Measurements from ENCODE around the gene PTGER1.
"Not testable (repeated sequence)": the region's sequence is repeated elsewhere in the genome, so short reads cannot be mapped to it uniquely, and the experiment has no call there.

Gene PTGER1, protein sequence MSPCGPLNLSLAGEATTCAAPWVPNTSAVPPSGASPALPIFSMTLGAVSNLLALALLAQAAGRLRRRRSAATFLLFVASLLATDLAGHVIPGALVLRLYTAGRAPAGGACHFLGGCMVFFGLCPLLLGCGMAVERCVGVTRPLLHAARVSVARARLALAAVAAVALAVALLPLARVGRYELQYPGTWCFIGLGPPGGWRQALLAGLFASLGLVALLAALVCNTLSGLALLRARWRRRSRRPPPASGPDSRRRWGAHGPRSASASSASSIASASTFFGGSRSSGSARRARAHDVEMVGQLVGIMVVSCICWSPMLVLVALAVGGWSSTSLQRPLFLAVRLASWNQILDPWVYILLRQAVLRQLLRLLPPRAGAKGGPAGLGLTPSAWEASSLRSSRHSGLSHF

DNA sequence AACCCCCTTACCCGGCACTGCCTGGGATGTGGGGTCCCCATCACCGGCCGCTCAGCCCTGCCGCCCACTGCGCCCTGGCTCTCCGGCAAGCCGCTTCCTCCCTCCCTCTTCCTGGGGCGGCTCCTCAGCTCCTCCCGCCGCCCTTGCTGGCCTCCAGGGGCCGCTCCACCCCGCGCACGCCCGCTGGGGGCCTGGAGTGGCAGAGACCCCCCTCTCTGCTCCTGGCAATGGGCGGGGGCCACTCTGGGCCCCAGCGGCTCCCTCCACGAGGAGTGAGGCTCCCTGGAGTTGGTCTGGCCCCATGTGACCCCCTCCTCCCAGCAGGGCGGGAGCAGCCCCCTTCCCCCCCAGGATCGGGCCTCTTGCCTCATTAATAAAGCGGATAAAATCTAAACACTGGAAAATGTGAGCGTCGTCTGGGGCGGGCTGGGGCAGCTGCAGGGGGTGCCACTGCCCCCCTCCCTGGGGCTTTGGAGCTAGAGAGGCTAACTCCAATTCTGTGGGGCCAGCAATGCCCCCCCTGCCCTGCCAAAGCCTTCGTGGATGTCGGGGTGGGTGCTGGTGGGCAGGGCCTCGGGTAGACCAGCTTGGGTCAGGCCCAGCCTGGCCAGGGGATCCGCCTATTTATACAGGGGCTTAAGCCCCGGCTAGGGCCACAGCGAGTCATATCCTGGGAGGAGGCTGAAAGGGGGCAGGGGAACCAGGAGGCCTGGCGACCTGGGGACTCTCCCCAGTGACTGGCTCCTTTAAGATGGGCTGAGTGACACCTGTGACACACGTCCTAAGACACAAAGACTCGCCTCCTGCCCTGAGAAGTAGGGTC lies at the start of gene PTGER1:
Gene PTGER1 (minus strand): TSS at position 104 of the 823 bp plus-strand sequence. CDS start 1,034 bp downstream, outside the sequence.
- DNase-seq (ENCODE audit: low spot score): no peak

DNA sequence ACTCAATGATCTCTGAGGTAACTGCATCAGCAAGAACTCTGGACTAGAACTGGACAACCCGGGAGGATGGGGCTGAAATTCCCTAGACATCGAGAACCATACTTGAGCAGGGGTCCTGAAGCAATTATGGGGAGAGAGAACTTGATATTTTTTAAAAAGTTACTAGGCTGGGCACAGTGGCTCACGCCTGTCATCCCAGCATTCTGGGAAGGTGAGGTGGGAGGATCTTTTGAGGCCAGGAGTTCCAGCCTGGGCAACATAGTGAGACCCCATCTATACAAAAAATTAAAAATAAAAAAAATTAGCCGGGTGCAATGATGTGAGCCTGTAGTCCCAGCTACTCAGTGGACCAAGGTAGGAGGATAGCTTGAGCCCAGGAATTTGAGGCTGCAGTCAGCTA lies 45.4 kb upstream of the PTGER1 start:
- no peak for DNase-seq (ENCODE audit: low spot score)

DNA sequence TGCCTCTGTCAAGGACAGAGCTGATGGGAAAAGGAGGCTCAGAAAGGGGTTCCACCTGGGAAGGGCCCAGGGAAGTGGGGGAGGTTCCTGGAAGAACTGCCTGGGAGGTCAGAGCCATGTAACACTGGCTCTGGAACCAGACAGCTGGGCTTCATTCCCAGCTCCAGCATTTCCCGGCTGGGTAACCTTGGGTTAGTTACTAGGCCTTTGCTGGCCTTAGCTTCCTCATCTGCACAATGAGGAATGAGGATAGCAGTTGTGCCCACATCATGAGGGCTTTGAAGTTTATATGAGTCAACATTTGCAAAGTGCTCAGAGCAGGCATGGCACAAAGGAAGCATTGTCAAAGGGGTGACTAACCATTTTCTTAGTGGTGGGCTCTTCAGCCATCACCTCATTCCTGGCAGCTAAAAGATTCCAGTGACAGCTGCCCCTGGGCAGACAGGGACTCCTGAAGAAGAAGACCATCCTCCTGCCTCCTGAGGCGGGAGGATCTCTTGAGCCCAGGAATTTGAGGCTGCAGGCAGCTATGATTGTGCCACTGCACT lies 44.8 kb upstream of the PTGER1 start:
- DNase-seq (ENCODE audit: low spot score): no peak

DNA sequence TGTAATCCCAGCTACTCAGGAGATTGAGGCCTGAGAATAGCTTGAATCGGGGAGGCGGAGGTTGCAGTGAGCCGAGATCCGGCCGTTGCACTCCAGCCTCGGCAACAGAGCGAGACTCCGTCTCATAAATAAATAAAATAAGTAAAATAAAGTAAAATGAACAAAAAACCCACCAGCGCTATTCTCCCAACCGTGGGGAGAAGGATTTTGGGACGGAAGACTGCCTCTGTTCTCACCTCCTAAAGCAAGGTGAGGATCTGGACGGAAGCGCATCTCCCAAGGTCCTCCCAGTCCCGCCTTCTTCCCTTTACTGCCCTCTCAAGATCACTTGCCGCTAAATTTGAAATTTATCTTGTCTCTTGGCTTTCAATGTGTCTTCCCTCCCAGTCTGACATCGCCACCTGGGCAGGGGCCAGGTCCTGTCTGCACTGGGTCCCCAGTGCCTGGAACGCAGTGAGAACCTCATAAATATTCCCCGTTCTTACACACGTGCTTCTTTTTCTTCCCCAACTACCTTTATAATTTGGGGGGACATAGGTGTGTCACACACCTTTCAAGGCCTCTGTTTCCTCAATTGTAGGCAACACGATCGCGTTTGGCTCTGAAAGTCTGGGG lies 44.2 kb upstream of the PTGER1 start:
- no peak for DNase-seq (ENCODE audit: low spot score)

DNA sequence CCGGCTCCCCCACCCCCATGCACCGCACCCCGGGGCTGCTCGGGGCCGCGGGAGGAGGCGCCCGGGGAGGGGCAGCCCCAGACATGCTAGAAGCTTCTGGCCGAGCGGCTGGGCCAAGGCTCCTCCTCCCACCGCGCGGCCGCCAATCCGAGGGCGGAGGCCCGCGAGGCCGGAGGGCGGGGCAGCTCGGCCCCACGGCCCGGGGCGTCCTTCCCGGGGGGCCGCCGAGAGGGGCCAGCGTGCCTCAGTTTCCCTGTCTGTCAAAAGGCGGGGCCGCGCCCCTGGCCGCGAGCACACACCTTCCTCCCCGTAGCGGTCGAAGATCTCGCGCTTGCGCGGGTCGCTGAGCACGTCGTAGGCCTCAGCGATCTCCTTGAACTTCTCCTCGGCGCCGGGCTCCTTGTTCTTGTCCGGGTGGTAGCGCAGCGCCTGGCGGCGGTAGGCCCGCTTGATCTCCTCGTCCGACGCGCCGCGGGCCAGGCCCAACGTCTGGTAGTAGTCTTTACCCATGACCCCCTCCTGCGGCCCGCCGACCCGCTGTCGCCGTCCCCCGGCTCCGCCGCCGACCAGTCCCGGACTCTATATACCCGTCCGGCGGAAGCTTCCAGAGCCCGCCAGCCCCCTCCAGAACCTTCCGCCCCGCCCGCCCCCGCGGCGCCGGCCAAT lies 42.8 kb upstream of the PTGER1 start, which contains the start of gene DNAJB1:
Gene DNAJB1 (minus strand): TSS at position 558 of the 666 bp plus-strand sequence. CDS start 48 bp downstream, at position 510.
- DNase-seq (ENCODE audit: low spot score): peak; percentile 91

DNA sequence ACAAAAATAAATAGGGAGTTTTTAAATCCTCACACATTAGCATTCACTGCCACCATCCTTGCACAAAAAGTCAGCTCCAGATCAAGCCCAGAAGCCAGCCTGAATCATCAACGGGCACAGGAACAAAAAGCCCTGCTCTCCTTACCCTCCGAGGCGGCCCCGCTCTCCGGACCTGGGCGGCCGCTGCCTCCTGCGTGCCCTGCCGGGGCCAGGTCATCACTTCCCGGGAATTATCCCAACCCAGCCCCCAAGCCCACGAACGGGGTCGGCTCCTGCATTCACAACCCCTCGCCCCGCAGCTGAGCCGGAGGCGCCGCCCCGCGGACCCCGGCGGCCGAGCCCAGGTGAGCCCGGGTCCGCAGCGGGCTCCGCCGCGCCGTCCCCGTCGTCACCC lies 42.3 kb upstream of the PTGER1 start:
- no peak for DNase-seq (ENCODE audit: low spot score)

DNA sequence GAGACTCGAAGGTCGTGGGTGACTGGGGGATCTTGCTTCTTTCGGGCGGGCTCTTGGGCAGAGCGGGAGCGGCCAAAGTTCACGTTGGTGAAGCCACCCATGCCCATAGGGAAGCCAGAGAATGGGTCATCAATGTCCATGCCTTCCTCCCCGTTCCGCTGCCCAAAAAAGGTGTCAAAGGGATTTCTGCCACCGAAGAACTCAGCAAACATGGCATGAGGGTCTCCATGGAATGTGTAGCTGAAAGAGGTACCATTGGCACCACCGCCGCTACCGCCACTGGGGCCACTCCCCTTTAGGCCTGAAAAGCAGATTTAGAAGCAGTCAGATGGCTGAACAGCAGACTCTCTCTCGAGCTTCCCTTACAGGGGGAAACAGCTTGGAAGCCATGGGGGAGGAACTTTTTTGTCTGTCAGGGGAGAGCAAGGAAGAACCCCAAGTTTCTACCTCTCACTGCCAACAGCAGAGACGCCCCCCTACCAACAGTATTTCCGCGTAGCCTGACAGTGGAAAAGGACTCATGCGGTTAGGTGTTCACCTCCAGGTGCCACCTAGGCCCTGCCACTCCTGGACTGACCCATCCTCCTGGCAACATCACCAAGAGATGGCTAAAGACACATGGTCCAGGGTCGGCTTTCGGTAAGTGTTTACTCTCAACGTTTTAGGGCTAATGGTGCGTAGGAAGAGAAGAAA lies 41.7 kb upstream of the PTGER1 start:
- DNase-seq (ENCODE audit: low spot score): peak; percentile 56

DNA sequence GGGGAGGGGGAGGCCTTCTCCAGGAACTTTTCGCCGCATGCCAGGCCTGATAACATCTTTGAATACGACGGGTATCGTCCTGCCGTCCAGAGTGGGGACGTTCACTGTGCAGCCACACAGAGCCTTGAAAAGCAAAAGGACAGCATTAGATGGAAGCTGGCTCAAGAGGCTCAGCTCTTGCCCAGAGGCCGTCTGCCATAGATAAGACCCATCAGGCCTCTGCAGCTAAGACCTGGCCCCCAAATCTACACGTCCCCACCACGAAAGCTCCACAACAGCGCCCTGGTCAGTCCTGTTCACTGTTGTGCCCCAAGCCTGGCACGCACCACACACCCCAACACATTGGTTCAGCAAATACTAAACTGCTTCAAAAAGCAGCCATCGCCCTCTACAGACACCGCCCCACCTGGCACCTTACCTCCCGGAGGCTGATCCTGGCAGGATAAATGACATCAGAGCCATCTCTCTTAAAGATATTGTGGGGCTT lies 40.9 kb upstream of the PTGER1 start:
- DNase-seq (ENCODE audit: low spot score): peak; percentile 38

DNA sequence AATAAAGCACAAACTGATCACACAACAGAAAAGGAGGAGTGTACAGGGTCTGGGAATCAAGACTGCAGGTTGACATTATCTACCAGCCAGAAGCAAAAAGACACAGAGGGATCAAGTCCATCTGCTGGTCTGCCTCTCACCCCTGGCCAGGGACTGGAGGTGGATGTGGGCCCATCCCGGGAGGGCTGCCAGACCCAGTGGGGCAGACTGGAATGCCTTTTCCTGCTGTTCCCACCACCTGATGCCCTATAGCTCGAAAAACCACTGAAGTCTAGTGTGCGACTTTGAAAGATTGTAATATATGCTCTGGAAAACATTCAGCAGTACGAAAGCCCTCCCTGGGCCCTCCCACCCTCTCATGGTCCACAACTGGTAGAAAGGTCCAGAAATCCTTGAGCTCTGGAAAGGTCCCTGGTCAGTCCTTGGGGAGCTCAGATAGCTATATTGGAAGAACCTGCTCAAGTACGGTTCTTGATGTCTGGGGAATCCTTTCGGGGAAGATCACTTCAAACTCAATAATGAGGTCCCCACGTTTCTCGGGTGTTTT lies 40.4 kb upstream of the PTGER1 start:
- no peak for DNase-seq (ENCODE audit: low spot score)

DNA sequence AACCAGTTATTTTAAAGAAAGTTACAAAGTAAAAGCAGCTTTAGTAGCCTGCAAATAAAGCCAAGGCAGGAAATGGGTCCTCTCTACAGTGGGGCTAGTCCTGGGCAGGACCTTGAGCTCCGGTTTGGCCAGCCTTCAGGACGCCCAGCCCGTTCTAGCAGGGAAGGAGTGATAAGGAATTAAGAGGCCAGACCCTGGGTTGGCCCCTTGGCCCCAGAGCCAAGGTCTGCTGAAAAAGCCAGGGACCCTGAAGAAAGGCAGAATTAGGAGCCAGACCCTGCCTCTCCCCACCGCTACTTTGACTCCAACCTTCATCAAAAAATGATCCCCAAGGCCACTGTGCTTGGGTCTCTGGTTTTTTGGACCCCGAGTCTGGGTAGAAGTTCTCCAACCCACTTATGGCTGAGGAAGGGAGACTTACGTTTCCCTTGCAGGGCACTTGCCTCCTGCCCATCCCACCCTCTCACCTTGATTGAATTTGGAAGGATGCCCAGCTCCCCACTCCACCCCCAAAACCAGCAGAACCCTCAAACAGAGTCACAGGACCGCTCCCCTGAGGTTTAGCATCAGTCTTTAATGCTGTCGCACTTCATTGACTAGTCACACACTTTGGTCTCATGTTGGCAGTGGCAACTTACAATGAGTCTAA lies 39.2 kb upstream of the PTGER1 start:
- DNase-seq (ENCODE audit: low spot score): no peak

DNA sequence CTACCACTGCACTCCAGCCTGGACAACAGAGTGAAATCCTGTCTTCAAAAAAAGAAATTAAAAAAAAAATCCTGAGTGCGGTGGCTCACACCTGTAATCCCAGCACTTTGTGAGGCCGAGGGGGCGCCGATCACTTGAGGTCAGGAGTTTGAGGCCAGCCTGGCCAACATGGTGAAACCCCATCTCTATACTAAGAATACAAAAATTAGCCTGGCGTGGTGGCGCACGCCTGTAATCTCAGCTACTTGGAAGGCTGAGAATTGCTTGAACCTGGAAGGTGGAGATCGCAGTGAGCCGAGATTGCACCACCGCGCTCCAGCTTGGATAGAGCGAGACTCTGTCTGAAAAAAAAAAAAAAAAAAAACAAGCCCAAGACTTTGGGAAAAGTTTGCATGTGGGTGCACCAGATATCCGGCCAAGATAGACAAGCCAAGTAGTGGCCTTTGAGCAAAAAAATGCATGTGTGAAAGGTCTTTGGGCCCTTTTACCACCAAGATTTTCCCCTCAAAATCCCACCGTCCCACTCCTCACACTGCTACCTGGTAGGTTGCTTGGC lies 37.3 kb upstream of the PTGER1 start:
- no peak for DNase-seq (ENCODE audit: low spot score)

DNA sequence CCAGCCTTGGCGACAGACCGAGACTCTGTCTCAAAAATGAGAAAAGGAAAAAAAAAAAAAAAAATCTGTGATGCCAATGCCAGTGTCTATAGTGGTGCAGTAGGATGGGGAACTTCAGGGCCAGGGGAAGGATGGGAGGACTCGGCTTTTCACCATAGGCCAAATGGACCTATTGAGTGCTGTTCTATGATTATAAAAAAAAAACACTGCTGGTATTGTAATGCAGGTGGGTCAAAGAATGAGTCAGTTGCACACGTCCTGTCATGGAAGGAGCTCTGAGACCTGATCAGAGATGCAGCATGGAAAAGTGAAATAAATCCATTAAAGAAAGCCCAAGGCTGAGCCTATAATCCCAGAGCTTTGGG lies 36.1 kb upstream of the PTGER1 start:
- no peak for DNase-seq (ENCODE audit: low spot score)

DNA sequence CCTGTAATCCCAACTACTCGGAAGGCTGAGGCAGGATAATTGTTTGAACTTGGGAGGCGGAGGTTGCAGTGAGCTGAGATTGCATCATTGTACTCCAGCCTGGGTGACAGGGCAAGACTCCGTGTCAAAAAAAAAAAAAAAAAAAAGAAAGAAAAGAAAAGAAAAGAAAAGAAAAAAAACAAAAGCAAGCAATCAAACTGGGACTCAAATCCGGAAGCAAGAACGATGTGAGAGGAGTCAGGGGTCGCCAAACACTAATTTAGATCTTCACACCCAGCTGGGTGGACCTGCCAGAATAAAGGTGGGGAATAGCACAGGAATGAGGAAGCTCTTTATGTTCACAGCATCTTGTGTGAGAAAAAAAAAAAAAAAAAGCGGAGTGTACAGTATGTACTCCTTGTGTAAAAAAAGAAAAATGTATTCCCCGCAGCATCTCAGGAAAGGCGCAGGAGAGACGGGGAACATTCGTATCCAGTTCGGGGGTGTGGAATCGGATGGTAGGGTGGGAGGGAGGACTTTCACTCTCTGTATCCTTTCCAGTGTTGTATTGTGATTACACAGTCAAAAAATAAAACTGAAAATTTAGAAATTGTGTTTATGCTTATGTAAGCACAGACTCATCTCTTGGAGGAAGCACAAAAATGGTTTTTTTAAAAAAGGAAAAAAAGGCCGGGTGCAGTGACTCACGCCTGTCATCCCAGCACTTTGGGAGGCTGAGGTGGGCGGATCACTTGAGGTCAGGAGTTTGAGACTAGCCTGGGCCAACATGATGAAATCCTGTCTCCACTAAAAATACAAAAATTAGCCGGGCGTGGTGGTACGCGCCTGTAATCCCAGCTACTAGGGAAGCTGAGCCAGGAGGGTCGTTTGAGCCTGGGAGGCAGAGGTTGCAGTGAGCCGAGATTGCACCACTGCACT lies 35.4 kb upstream of the PTGER1 start:
- DNase-seq (ENCODE audit: low spot score): no peak

DNA sequence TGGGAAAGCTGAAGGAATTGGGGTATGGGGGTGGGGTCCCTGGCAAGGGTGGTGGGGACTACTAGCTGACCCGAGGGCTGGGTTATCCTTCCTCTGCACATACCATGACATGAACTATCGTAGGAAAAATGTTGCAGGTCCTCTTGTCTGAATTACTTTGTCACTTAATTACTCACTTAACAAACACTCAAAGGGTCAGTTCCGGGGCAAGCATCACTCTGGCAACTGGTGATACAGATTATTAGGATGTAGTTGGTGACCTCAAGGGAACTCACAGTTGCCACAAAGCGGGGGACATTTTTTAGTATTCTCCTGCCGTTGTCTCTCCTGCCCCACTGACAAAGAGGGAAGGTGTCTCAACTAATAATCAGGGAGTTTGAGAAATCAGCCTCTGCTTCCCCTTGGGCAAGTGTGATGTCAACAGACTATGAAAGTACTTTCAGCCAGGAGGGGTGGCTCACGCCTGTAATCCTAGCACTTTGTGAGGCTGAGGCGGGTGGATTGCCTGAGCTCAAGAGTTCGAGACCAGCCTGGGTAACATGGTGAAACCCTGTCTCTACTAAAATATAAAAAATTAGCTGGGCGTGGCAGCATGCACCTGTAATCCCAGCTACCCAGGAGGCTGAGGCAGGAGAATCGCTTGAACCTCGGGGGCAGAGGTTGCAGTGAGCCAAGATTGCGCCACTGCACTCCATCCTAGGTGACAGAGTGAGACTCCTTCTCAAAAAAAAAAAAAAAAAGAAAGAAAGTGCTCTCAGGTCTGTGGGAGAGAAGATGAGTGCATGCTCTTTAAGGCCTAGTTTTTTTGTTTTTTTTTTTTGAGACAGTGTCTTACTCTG lies 32.8 kb upstream of the PTGER1 start:
- DNase-seq (ENCODE audit: low spot score): no peak

DNA sequence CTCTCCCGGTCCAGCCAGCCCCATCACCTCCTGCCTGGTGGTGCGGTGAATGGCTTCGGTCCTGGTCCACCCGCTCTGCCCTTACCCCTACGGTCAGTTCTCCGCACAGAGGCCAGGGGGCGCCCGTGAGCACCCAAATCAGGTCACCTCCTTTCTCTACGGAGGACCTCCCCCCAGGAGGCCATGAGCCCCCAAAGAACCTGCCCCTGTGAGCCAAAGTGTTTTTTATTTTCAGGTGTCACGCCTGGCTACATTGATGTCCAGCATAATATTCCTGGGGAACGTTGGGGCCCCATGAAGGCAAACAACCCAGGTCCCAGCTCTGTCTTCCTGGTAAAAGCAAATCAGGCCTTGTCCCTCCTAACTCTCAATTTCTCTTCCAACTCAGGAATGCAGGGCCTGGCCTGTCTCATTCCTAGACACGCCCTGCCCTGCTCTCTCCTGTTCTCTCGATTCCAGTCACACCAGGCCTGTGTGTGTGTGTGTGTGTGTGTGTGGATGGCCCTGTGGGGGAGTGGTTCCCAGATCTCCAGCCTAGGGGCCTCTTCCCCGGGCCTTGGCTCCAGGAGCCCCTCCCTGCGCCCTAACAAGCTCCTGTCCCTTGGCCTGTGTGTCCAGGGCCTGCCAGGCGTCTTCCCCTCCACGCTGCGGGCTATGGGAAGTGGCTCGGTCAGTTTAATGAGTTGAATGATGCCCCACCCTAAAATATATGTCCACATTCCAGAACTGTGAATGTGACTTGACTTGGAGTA lies 30.5 kb upstream of the PTGER1 start:
- peak; percentile 78 for DNase-seq (ENCODE audit: low spot score)

DNA sequence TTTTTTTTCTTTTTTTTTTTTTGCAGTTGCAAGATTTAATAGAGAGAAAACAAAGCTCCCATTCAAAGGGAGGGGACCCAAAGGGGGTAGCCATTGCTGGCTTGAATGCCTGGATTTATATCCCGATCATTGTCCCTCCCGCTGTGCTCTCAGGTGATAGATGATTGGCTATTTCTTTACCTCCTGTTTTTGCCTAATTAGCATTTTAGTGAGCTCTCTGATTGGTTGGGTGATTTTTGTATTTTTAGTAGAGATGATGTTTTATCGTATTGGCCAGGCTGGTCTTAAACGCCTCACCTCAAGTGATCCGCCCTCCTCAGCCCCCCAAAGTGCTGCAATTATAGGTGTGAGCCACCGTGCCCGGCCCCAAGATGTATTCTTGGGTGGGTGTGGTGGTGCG lies 29.4 kb upstream of the PTGER1 start:
- not testable (repeated sequence) for DNase-seq (ENCODE audit: low spot score)

DNA sequence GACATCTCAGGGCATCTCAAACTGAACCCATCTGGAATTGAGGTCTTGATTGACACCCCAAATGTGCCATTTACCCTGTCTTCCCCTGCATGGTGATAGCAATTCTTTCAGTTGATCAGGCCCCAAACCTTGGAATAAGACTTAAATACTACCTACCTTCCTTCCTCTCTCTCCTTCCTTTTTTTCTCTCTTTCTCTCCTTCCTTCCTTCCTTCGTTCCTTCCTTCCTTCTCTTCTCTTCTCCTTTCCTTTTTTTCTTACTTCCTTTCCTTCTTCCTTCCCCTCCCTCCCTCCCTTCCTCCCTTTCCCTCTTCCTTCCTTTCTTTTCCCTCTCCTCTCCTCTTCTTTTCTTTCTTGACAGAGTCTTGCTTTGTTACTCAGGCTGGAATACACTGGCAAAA lies 28.1 kb upstream of the PTGER1 start:
- no peak for DNase-seq (ENCODE audit: low spot score)
